Liver (tissue), 3 donors: ENCODE data around the gene MBLAC2.

ENCODE experiments used
- EGR1 ChIP-seq, 2 donors: IDR thresholded peaks; 2 replicates each; pipeline ENCODE4 v1.6.1; 2016 to 2018; ENCODE audit warnings: antibody characterized with exemption in 2 of 2, low read depth in 2 of 2
- FOXA1 ChIP-seq: IDR thresholded peaks from 2 replicates; pipeline ENCODE4 v1.6.1; 2016; ENCODE audit warnings: antibody characterized with exemption
- RAD21 ChIP-seq, 2 donors: IDR thresholded peaks; 2 replicates each; pipeline ENCODE4 v1.6.1; 2016; ENCODE audit warnings: antibody characterized with exemption in 2 of 2, mild to moderate bottlenecking in 2 of 2
- SP1 ChIP-seq: IDR thresholded peaks from 2 replicates; pipeline ENCODE4 v1.6.1; 2018; ENCODE audit warnings: antibody characterized with exemption, mild to moderate bottlenecking
- TAF1 ChIP-seq: conservative IDR thresholded peaks from 2 replicates; pipeline ENCODE4 v1.6.1; 2016; ENCODE audit warnings: antibody characterized with exemption, mild to moderate bottlenecking
- YY1 ChIP-seq: IDR thresholded peaks from 2 replicates; pipeline ENCODE4 v1.6.1; 2016; ENCODE audit warnings: antibody characterized with exemption, mild to moderate bottlenecking
- TF ChIP-seq, protein P1 (sequence below): IDR thresholded peaks from 2 replicates; pipeline ENCODE4 v1.6.1; 2016; ENCODE audit warnings: antibody characterized with exemption
- TF ChIP-seq, protein P2 (sequence below): fragments of 150-350 bp; IDR thresholded peaks from 2 replicates; pipeline ENCODE4 v1.5.1; 2017; ENCODE audit warnings: improper control_type of control experiment, low read depth, low read length; ENCODE audit not compliant: missing input control
- TF ChIP-seq, protein P3 (sequence below): IDR thresholded peaks from 2 replicates; pipeline ENCODE4 v1.6.1; 2016; ENCODE audit warnings: antibody characterized with exemption
- TF ChIP-seq, protein P4 (sequence below): IDR thresholded peaks from 2 replicates; pipeline ENCODE4 v1.6.1; 2016; ENCODE audit warnings: antibody characterized with exemption
- TF ChIP-seq, protein P5 (sequence below): IDR thresholded peaks from 2 replicates; pipeline ENCODE4 v1.6.1; 2016; ENCODE audit warnings: antibody characterized with exemption, mild to moderate bottlenecking
- donor health status: healthy.
- donor health status: healthy.

DNA sequence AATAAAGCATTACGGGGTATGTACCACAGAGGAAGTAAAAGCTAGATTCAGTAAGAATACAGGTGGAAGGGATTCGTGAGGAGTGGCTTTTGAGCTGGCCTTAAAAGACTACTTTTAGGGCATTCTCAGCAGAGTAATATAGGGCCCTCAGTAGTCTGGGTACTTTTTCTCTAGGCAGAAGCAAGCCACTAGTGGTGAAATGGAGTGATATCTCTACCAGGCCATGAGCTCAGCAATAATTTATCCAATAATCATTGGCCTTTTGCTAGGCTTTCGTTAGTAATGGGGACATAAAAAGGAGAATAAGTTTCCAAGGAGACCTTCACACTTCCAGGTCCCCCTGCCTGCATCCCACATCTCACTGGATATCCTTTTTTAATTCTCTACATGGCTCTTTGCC is 1.8 kb upstream of the MBLAC2 start:
- TF ChIP-seq EGR1 (IDR thresholded peaks at IDR 0.05; ENCODE audit: low read depth in 2 of 2) (no peak), TAF1 (no peak), RAD21 (IDR thresholded peaks at IDR 0.05) (no peak), SP1 (no peak), YY1 (no peak), FOXA1 (no peak)
- TF ChIP-seq, protein P1, sequence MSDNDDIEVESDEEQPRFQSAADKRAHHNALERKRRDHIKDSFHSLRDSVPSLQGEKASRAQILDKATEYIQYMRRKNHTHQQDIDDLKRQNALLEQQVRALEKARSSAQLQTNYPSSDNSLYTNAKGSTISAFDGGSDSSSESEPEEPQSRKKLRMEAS: no peak
- TF ChIP-seq, protein P2, sequence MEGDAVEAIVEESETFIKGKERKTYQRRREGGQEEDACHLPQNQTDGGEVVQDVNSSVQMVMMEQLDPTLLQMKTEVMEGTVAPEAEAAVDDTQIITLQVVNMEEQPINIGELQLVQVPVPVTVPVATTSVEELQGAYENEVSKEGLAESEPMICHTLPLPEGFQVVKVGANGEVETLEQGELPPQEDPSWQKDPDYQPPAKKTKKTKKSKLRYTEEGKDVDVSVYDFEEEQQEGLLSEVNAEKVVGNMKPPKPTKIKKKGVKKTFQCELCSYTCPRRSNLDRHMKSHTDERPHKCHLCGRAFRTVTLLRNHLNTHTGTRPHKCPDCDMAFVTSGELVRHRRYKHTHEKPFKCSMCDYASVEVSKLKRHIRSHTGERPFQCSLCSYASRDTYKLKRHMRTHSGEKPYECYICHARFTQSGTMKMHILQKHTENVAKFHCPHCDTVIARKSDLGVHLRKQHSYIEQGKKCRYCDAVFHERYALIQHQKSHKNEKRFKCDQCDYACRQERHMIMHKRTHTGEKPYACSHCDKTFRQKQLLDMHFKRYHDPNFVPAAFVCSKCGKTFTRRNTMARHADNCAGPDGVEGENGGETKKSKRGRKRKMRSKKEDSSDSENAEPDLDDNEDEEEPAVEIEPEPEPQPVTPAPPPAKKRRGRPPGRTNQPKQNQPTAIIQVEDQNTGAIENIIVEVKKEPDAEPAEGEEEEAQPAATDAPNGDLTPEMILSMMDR: no peak
- TF ChIP-seq, protein P3, sequence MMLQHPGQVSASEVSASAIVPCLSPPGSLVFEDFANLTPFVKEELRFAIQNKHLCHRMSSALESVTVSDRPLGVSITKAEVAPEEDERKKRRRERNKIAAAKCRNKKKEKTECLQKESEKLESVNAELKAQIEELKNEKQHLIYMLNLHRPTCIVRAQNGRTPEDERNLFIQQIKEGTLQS: no peak
- TF ChIP-seq, protein P4, sequence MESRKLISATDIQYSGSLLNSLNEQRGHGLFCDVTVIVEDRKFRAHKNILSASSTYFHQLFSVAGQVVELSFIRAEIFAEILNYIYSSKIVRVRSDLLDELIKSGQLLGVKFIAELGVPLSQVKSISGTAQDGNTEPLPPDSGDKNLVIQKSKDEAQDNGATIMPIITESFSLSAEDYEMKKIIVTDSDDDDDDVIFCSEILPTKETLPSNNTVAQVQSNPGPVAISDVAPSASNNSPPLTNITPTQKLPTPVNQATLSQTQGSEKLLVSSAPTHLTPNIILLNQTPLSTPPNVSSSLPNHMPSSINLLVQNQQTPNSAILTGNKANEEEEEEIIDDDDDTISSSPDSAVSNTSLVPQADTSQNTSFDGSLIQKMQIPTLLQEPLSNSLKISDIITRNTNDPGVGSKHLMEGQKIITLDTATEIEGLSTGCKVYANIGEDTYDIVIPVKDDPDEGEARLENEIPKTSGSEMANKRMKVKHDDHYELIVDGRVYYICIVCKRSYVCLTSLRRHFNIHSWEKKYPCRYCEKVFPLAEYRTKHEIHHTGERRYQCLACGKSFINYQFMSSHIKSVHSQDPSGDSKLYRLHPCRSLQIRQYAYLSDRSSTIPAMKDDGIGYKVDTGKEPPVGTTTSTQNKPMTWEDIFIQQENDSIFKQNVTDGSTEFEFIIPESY: no peak
- TF ChIP-seq, protein P5, sequence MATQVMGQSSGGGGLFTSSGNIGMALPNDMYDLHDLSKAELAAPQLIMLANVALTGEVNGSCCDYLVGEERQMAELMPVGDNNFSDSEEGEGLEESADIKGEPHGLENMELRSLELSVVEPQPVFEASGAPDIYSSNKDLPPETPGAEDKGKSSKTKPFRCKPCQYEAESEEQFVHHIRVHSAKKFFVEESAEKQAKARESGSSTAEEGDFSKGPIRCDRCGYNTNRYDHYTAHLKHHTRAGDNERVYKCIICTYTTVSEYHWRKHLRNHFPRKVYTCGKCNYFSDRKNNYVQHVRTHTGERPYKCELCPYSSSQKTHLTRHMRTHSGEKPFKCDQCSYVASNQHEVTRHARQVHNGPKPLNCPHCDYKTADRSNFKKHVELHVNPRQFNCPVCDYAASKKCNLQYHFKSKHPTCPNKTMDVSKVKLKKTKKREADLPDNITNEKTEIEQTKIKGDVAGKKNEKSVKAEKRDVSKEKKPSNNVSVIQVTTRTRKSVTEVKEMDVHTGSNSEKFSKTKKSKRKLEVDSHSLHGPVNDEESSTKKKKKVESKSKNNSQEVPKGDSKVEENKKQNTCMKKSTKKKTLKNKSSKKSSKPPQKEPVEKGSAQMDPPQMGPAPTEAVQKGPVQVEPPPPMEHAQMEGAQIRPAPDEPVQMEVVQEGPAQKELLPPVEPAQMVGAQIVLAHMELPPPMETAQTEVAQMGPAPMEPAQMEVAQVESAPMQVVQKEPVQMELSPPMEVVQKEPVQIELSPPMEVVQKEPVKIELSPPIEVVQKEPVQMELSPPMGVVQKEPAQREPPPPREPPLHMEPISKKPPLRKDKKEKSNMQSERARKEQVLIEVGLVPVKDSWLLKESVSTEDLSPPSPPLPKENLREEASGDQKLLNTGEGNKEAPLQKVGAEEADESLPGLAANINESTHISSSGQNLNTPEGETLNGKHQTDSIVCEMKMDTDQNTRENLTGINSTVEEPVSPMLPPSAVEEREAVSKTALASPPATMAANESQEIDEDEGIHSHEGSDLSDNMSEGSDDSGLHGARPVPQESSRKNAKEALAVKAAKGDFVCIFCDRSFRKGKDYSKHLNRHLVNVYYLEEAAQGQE: no peak
